ENCODE measurements around the gene CTXND1.

DNA sequence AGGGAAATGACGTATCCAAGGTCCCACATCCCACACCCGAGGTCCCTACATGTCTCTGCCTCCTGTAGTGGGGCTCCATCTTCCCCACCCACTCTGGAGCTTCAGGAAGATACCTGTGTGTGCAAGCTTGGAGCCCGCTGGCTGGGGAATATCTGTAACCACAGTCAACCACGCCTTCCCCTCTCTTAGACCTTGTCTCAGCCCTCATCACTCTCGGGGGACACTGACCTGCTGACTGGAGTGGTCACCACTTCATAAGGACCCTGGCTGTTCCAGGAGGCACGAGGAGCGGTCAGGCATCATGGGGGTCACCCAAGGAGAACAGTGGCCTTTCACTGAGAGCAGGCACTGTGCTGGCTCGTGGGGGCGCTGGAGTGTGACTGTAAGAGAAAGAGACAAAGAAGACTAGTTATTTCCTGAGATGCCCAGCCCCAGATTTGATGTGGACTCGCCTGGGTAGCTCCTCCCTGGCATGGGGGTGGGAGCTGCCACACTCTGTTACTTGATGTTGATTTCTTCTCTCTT, 48.6 kb downstream of the CTXND1 start:
- no peak for TF ChIP-seq ZNF8 (CRISPR knock-in tag; IDR thresholded peaks at IDR 0.05)
- no peak for TF ChIP-seq ZC3H10 (CRISPR knock-in tag; IDR thresholded peaks at IDR 0.05)
- no peak for TF ChIP-seq ZFP30 (CRISPR knock-in tag; IDR thresholded peaks at IDR 0.05)
- no peak for TF ChIP-seq RARB (CRISPR knock-in tag; IDR thresholded peaks at IDR 0.05)
- TF ChIP-seq TOX (CRISPR knock-in tag; IDR thresholded peaks at IDR 0.05; ENCODE audit: borderline replicate concordance): no peak
- TF ChIP-seq ZNF565 (CRISPR knock-in tag; conservative IDR thresholded peaks at IDR 0.05; ENCODE audit: low read depth): no peak
- TF ChIP-seq ZFP3 (CRISPR knock-in tag; IDR thresholded peaks at IDR 0.05): no peak
- TF ChIP-seq, protein P1, sequence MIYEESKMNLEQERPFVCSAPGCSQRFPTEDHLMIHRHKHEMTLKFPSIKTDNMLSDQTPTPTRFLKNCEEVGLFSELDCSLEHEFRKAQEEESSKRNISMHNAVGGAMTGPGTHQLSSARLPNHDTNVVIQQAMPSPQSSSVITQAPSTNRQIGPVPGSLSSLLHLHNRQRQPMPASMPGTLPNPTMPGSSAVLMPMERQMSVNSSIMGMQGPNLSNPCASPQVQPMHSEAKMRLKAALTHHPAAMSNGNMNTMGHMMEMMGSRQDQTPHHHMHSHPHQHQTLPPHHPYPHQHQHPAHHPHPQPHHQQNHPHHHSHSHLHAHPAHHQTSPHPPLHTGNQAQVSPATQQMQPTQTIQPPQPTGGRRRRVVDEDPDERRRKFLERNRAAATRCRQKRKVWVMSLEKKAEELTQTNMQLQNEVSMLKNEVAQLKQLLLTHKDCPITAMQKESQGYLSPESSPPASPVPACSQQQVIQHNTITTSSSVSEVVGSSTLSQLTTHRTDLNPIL (CRISPR knock-in tag; IDR thresholded peaks at IDR 0.05; ENCODE audit: low read depth): no peak
- TF ChIP-seq ARNTL (CRISPR knock-in tag; IDR thresholded peaks at IDR 0.05; ENCODE audit: borderline replicate concordance, low read depth): no peak
- TF ChIP-seq PPARA (CRISPR knock-in tag; IDR thresholded peaks at IDR 0.05; ENCODE audit: borderline replicate concordance): no peak
- no peak for TF ChIP-seq ZNF70 (CRISPR knock-in tag; IDR thresholded peaks at IDR 0.05)
- TF ChIP-seq, protein P2, sequence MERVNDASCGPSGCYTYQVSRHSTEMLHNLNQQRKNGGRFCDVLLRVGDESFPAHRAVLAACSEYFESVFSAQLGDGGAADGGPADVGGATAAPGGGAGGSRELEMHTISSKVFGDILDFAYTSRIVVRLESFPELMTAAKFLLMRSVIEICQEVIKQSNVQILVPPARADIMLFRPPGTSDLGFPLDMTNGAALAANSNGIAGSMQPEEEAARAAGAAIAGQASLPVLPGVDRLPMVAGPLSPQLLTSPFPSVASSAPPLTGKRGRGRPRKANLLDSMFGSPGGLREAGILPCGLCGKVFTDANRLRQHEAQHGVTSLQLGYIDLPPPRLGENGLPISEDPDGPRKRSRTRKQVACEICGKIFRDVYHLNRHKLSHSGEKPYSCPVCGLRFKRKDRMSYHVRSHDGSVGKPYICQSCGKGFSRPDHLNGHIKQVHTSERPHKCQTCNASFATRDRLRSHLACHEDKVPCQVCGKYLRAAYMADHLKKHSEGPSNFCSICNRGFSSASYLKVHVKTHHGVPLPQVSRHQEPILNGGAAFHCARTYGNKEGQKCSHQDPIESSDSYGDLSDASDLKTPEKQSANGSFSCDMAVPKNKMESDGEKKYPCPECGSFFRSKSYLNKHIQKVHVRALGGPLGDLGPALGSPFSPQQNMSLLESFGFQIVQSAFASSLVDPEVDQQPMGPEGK (CRISPR knock-in tag; IDR thresholded peaks at IDR 0.05; ENCODE audit: borderline replicate concordance): no peak
- TF ChIP-seq TSHZ2 (CRISPR knock-in tag; IDR thresholded peaks at IDR 0.05): no peak

Measured in SK-N-SH treated with all-trans-retinoic acid at 6 μM for 48 hours (cell line).